HEK293 (cell line): ENCODE data around the gene STIM2.

Experiments
- MYNN ChIP-seq: fragments of 450-650 bp; formaldehyde crosslinking; IDR thresholded peaks from 2 replicates; pipeline ENCODE4 v1.5.1; 2016; ENCODE audit warnings: missing biosample characterization, missing genetic modification characterization, borderline replicate concordance
- SP7 ChIP-seq: fragments of 450-650 bp; formaldehyde crosslinking; IDR thresholded peaks from 2 replicates; pipeline ENCODE4 v1.5.1; 2016; ENCODE audit warnings: missing biosample characterization, missing genetic modification characterization
- ZNF324 ChIP-seq: fragments of 450-650 bp; formaldehyde crosslinking; IDR thresholded peaks from 2 replicates; pipeline ENCODE4 v1.5.1; 2016; ENCODE audit warnings: missing biosample characterization, missing genetic modification characterization
- ZNF76 ChIP-seq: fragments of 450-650 bp; formaldehyde crosslinking; IDR thresholded peaks from 2 replicates; pipeline ENCODE4; 2016; ENCODE audit warnings: low read depth, missing biosample characterization, missing genetic modification characterization, borderline replicate concordance
- TF ChIP-seq, protein P1 (sequence below): fragments of 450-650 bp; formaldehyde crosslinking; IDR thresholded peaks from 2 replicates; pipeline ENCODE4 v1.5.1; 2016; ENCODE audit warnings: missing biosample characterization, missing genetic modification characterization
- TF ChIP-seq, protein P2 (sequence below): fragments of 450-650 bp; formaldehyde crosslinking; IDR thresholded peaks from 2 replicates; pipeline ENCODE4 v1.5.1; 2016; ENCODE audit warnings: missing biosample characterization, missing genetic modification characterization

DNA sequence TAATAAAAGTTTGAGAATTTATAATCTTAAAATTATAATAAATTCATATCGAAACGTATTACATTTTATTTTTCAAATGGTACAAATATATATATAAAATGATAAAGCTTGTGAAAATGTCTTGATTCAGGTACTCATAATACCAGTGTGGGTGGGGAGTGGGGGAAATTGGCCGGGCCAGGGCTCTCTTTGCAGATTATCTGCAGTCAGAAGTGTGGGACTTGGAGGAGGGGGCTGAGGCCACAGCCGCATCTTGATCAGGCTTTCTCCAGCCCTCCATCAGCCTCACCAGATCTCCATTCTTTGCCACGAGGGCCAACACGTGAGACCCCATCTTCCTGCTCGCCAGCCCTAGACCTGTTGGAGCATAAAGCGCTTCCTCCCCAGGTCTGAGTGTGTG, 86.7 kb downstream of the STIM2 start:
- TF ChIP-seq SP7 (no peak), ZNF324 (tag by site-specific recombination) (no peak), ZNF76 (no peak), MYNN (tag by site-specific recombination) (no peak)
- TF ChIP-seq, protein P1, sequence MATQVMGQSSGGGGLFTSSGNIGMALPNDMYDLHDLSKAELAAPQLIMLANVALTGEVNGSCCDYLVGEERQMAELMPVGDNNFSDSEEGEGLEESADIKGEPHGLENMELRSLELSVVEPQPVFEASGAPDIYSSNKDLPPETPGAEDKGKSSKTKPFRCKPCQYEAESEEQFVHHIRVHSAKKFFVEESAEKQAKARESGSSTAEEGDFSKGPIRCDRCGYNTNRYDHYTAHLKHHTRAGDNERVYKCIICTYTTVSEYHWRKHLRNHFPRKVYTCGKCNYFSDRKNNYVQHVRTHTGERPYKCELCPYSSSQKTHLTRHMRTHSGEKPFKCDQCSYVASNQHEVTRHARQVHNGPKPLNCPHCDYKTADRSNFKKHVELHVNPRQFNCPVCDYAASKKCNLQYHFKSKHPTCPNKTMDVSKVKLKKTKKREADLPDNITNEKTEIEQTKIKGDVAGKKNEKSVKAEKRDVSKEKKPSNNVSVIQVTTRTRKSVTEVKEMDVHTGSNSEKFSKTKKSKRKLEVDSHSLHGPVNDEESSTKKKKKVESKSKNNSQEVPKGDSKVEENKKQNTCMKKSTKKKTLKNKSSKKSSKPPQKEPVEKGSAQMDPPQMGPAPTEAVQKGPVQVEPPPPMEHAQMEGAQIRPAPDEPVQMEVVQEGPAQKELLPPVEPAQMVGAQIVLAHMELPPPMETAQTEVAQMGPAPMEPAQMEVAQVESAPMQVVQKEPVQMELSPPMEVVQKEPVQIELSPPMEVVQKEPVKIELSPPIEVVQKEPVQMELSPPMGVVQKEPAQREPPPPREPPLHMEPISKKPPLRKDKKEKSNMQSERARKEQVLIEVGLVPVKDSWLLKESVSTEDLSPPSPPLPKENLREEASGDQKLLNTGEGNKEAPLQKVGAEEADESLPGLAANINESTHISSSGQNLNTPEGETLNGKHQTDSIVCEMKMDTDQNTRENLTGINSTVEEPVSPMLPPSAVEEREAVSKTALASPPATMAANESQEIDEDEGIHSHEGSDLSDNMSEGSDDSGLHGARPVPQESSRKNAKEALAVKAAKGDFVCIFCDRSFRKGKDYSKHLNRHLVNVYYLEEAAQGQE (tag by site-specific recombination), result no peak
- TF ChIP-seq, protein P2, sequence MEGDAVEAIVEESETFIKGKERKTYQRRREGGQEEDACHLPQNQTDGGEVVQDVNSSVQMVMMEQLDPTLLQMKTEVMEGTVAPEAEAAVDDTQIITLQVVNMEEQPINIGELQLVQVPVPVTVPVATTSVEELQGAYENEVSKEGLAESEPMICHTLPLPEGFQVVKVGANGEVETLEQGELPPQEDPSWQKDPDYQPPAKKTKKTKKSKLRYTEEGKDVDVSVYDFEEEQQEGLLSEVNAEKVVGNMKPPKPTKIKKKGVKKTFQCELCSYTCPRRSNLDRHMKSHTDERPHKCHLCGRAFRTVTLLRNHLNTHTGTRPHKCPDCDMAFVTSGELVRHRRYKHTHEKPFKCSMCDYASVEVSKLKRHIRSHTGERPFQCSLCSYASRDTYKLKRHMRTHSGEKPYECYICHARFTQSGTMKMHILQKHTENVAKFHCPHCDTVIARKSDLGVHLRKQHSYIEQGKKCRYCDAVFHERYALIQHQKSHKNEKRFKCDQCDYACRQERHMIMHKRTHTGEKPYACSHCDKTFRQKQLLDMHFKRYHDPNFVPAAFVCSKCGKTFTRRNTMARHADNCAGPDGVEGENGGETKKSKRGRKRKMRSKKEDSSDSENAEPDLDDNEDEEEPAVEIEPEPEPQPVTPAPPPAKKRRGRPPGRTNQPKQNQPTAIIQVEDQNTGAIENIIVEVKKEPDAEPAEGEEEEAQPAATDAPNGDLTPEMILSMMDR (tag by site-specific recombination), result no peak
